Tibial nerve (tissue), 4 donors: ENCODE results near the gene TTLL6. TPM values are rescaled to one million over a fixed set of nuclear protein-coding genes. Genes with fewer than 3 reads are reported as not detected.

ENCODE experiments used
- DNase-seq, 2 donors: peaks; one replicate each; pipeline ENCODE4 v3.0.0-alpha.2; 2019; ENCODE audit warnings: low spot score in 2 of 2
- H3K27ac ChIP-seq, 4 donors: fragments of 200-600 bp; sonication (generic) in 3 of 4; one replicate each; pipeline ENCODE4 v1.5.1; 2017 to 2019; ENCODE audit warnings: mild to moderate bottlenecking in 1 of 4
- H3K27me3 ChIP-seq, 2 donors: fragments of 200-600 bp; sonication (generic) in 1 of 2; one replicate each; pipeline versions ENCODE4 v1.5.1 to v1.6.0; 2017 to 2019
- H3K36me3 ChIP-seq, 3 donors: fragments of 200-600 bp; sonication (generic); one replicate each; pipeline ENCODE4 v1.5.1; 2018 to 2019
- H3K4me1 ChIP-seq, 4 donors: fragments of 200-600 bp; sonication (generic) in 3 of 4; one replicate each; pipeline ENCODE4 v1.5.1; 2017 to 2019
- H3K4me3 ChIP-seq, 4 donors: fragments of 200-600 bp; sonication (generic) in 3 of 4; one replicate each; pipeline ENCODE4 v1.5.1; 2017 to 2019; ENCODE audit warnings: mild to moderate bottlenecking in 1 of 4, moderate library complexity in 1 of 4
- H3K9me3 ChIP-seq, 4 donors: fragments of 200-600 bp; sonication (generic) in 3 of 4; one replicate each; pipeline ENCODE4 v1.5.1; 2017 to 2019
- CTCF ChIP-seq, 5 experiments: fragments of 200-600 bp in 3 of 5; fragments of 450-650 bp in 2 of 5; sonication (generic) in 3 of 5; IDR thresholded peaks; one replicate each; pipeline ENCODE4 v1.5.1; 2016 to 2019; ENCODE audit warnings: antibody characterized with exemption in 5 of 5, mild to moderate bottlenecking in 3 of 5, moderate library complexity in 2 of 5
- EP300 ChIP-seq, 2 donors: sonication (generic); formaldehyde crosslinking; IDR thresholded peaks; one replicate each; pipeline ENCODE4 v1.6.1; 2017; ENCODE audit warnings: antibody characterized with exemption in 2 of 2, mild to moderate bottlenecking in 1 of 2
- POLR2A ChIP-seq, 2 donors: fragments of 450-650 bp; IDR thresholded peaks; one replicate each; pipeline ENCODE4 v1.6.1; 2017; ENCODE audit warnings: antibody characterized with exemption in 2 of 2, mild to moderate bottlenecking in 2 of 2, moderate library complexity in 2 of 2
- WGBS, 2 donors: methylation state at CpG; one replicate each; pipeline ENCODE4 v1.1.5; 2018; 5-methylcytosine and 5-hydroxymethylcytosine counted together
- total RNA-seq, 4 donors: library from RNA; depleted of rRNA; stranded (reverse); fragments of >200 nt; gene quantifications; one replicate each; pipeline ENCODE4 v1.1.0, GENCODE V29; 2016

Gene TTLL6
- total RNA-seq, 4 donors from 2014 or later = 0.21 to 4.8 (median 0.99) TPM

GRCh38 chr17:48854774-48855476, 37.9 kb upstream of the TTLL6 start:
- Histone ChIP-seq H3K9me3 (no peaks in the 10 kb centered on the region), H3K4me3 (no peak overlapping the region), H3K27me3 (no peaks in the 10 kb centered on the region), H3K27ac (no peak overlapping the region), H3K4me1 (no peaks in the 10 kb centered on the region), H3K36me3 (peaks cover 3 to 97% (median 20%) of the 10 kb centered on the region in 3 donors)
- no peak for DNase-seq
- 86 to 91% methylated on average over 7 of the region's 7 CpGs for WGBS, 2 donors
- no peak for TF ChIP-seq POLR2A (IDR thresholded peaks at IDR 0.05)
- no peak for TF ChIP-seq CTCF (IDR thresholded peaks at IDR 0.05)
- no peak for TF ChIP-seq EP300 (IDR thresholded peaks at IDR 0.05)

GRCh38 chr17:48850792-48851323, 33.8 kb upstream of the TTLL6 start:
- Histone ChIP-seq H3K4me3 (no peak overlapping the region), H3K36me3 (peaks cover 2 to 96% (median 41%) of the 10 kb centered on the region in 3 donors), H3K27ac (no peak overlapping the region), H3K9me3 (no peaks in the 10 kb centered on the region), H3K4me1 (peaks cover 0 to 13% (median 3%) of the 10 kb centered on the region in 4 donors), H3K27me3 (no peaks in the 10 kb centered on the region)
- DNase-seq = no peak
- 94 to 97% methylated on average over 4 of the region's 4 CpGs for WGBS, 2 donors
- TF ChIP-seq EP300 (IDR thresholded peaks at IDR 0.05) (no peak), CTCF (IDR thresholded peaks at IDR 0.05) (no peak), POLR2A (IDR thresholded peaks at IDR 0.05) (no peak)

DNA sequence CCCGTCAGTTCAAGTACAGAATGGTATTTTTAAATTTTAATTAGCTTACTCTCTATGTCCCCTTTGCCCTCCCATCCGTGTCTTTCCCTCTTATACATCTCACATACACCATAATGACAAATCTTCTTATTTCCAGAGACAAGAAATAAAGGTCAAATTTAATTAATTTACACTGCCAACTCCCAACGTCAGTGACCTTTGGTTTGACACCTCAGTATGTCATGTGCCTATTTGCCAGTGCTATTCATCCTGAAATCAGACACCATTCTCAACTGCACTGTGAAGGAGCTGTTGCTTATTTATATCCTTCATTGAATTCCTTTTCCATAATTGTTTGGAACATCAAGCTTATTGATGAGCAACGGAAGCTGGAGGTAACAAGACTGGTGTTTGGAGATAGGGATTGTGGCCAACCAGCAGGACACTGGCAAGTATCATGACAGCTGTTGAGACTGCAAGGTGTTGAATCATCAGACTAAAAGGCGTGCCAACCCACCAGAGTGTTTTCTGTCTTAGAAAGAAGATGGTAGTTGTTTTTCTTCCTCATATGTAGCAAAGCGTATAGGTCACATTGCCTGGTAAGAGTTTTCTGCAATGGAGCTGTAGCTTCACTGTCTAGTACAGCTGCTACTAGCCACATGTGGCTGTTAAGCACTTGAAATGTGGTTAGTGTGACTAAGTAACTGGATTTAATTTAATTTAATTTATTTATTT, 26.3 kb upstream of the TTLL6 start:
- WGBS, 2 donors = 70 to 74% methylated on average over 6 of the region's 6 CpGs
- no peak for DNase-seq
- Histone ChIP-seq H3K36me3 (peaks cover 0 to 48% (median 23%) of the 10 kb centered on the region in 3 donors), H3K4me1 (peaks cover 0 to 64% (median 49%) of the 10 kb centered on the region in 4 donors), H3K27me3 (no peaks in the 10 kb centered on the region), H3K4me3 (peak overlapping the region in 1 of 4 donors; percentile 43), H3K27ac (peak overlapping the region; percentile 83 to 98 (median 96)), H3K9me3 (no peaks in the 10 kb centered on the region)
- TF ChIP-seq EP300 (IDR thresholded peaks at IDR 0.05) (no peak), POLR2A (IDR thresholded peaks at IDR 0.05) (no peak), CTCF (IDR thresholded peaks at IDR 0.05) (no peak)

GRCh38 chr17:48842746-48843145, 25.7 kb upstream of the TTLL6 start:
- Histone ChIP-seq H3K9me3 (no peaks in the 10 kb centered on the region), H3K27me3 (no peaks in the 10 kb centered on the region), H3K27ac (peak overlapping the region; percentile 83 to 98 (median 96)), H3K4me3 (peak overlapping the region in 1 of 4 donors; percentile 43), H3K36me3 (peaks cover 0 to 42% (median 20%) of the 10 kb centered on the region in 3 donors), H3K4me1 (peaks cover 0 to 70% (median 53%) of the 10 kb centered on the region in 4 donors)
- DNase-seq = no peak
- TF ChIP-seq POLR2A (IDR thresholded peaks at IDR 0.05) (no peak), EP300 (IDR thresholded peaks at IDR 0.05) (no peak), CTCF (IDR thresholded peaks at IDR 0.05) (no peak)
- WGBS, 2 donors = 80 to 87% methylated on average over 3 of the region's 3 CpGs
